Lower leg skin (tissue), 3 donors: ENCODE data around the gene BTG1.

Source experiments
- CTCF ChIP-seq, 3 donors: fragments of 450-650 bp; IDR thresholded peaks; one replicate each; pipeline ENCODE4 v1.5.1; 2016; ENCODE audit warnings: antibody characterized with exemption in 3 of 3, mild to moderate bottlenecking in 3 of 3, moderate library complexity in 2 of 3
- POLR2A ChIP-seq, 2 donors: fragments of 450-650 bp; IDR thresholded peaks; one replicate each; pipeline ENCODE4 v1.6.1; 2016 to 2017; ENCODE audit warnings: antibody characterized with exemption in 2 of 2, mild to moderate bottlenecking in 1 of 2, moderate library complexity in 1 of 2

GRCh38 chr12:92128612-92129011 is 17.0 kb downstream of the BTG1 start:
- no peak for TF ChIP-seq POLR2A (IDR thresholded peaks at IDR 0.05)
- TF ChIP-seq CTCF (IDR thresholded peaks at IDR 0.05) = no peak
